K562 (cell line): ENCODE results near the gene DHRS13. TPM values are rescaled to one million over a fixed set of nuclear protein-coding genes. Genes with fewer than 3 reads are reported as not detected.

Source experiments
- CBFA2T3 ChIP-seq: fragments of 450-650 bp; IDR thresholded peaks from 2 replicates; pipeline ENCODE4 v1.6.1; 2017
- FOXK1 ChIP-seq: sonication (generic); formaldehyde crosslinking; IDR thresholded peaks from 2 replicates; pipeline ENCODE4 v1.8.0; 2022; ENCODE audit warnings: missing genetic modification reagents, mild to moderate bottlenecking, borderline replicate concordance
- GATAD2B ChIP-seq: fragments of 450-650 bp; IDR thresholded peaks from 2 replicates; pipeline ENCODE4 v1.6.1; 2017; ENCODE audit warnings: mild to moderate bottlenecking, borderline replicate concordance
- GTF3C2 ChIP-seq: IDR thresholded peaks from 3 replicates; pipeline ENCODE4 v1.6.1; 2011; ENCODE audit warnings: borderline replicate concordance, mild to moderate bottlenecking, moderate library complexity; ENCODE audit not compliant: insufficient read length; ENCODE audit errors: extremely low read depth
- KLF6 ChIP-seq: fragments of 250-450 bp; sonication (Bioruptor Pico); IDR thresholded peaks from 2 replicates; pipeline ENCODE4 v1.4.0; 2020; ENCODE audit warnings: mild to moderate bottlenecking, moderate library complexity, borderline replicate concordance
- MECOM ChIP-seq: fragments of 250-450 bp; sonication (Bioruptor Pico); IDR thresholded peaks from 2 replicates; pipeline ENCODE4 v1.8.0; 2022; ENCODE audit warnings: inconsistent platforms
- MXI1 ChIP-seq: IDR thresholded peaks from 2 replicates; pipeline ENCODE4 v1.6.1; 2011; ENCODE audit warnings: low read depth, mild to moderate bottlenecking, improper control_type of control experiment, low read length
- NFE2 ChIP-seq: IDR thresholded peaks from 2 replicates; pipeline ENCODE4 v1.6.1; 2014; ENCODE audit warnings: antibody characterized with exemption, low read depth
- NFXL1 ChIP-seq: fragments of 450-650 bp; formaldehyde crosslinking; IDR thresholded peaks from 2 replicates; pipeline ENCODE4 v1.4.0; 2021; ENCODE audit warnings: mild to moderate bottlenecking
- NRF1 ChIP-seq, 2 experiments: fragments of 450-650 bp; IDR thresholded peaks in 1 of 2; conservative IDR thresholded peaks in 1 of 2; 2 replicates each; pipeline ENCODE4 v1.6.1; 2014; ENCODE audit warnings: mild to moderate bottlenecking in 2 of 2
- PRMT5 ChIP-seq: sonication (generic); formaldehyde crosslinking; IDR thresholded peaks from 2 replicates; pipeline ENCODE4 v1.5.0; 2020; ENCODE audit warnings: missing genetic modification reagents
- PYGO2 ChIP-seq: fragments of 450-650 bp; IDR thresholded peaks from 2 replicates; pipeline ENCODE4 v1.6.1; 2016; ENCODE audit warnings: mild to moderate bottlenecking, missing genetic modification characterization, moderate library complexity, missing compliant biosample characterization
- RBM39 ChIP-seq: fragments of 200-400 bp; formaldehyde crosslinking; optimal IDR thresholded peaks from 2 replicates; pipeline ENCODE3; 2018; ENCODE audit warnings: low read depth, low read length
- RFX1 ChIP-seq: fragments of 450-650 bp; IDR thresholded peaks from 2 replicates; pipeline ENCODE4 v1.6.1; 2016; ENCODE audit warnings: mild to moderate bottlenecking, moderate library complexity
- SRSF7 ChIP-seq: fragments of 200-400 bp; formaldehyde crosslinking; optimal IDR thresholded peaks from 2 replicates; pipeline ENCODE3; 2017; ENCODE audit warnings: mild to moderate bottlenecking, low read depth, low read length
- TAF15 ChIP-seq: fragments of 200-400 bp; formaldehyde crosslinking; IDR thresholded peaks from 2 replicates; pipeline ENCODE4 v1.6.1; 2017; ENCODE audit warnings: mild to moderate bottlenecking, low read depth, low read length, moderate library complexity
- TFE3 ChIP-seq: fragments of 450-650 bp; formaldehyde crosslinking; IDR thresholded peaks from 2 replicates; pipeline ENCODE4 v1.4.0; 2020; ENCODE audit warnings: mild to moderate bottlenecking, mixed read lengths
- THRA ChIP-seq: fragments of 450-650 bp; IDR thresholded peaks from 2 replicates; pipeline ENCODE4 v1.6.1; 2017; ENCODE audit warnings: mild to moderate bottlenecking, moderate library complexity
- ZEB2 ChIP-seq: fragments of 450-650 bp; IDR thresholded peaks from 2 replicates; pipeline ENCODE4 v1.6.1; 2016
- ZKSCAN8 ChIP-seq: fragments of 200-800 bp; sonication (Bioruptor generic); IDR thresholded peaks from 2 replicates; pipeline ENCODE4 v1.6.1; 2016; ENCODE audit warnings: missing genetic modification characterization, missing compliant biosample characterization
- ZNF639 ChIP-seq, 2 experiments: fragments of 200-800 bp in 1 of 2; sonication (Bioruptor generic) in 1 of 2; sonication (generic) in 1 of 2; formaldehyde crosslinking in 1 of 2; IDR thresholded peaks in 1 of 2; conservative IDR thresholded peaks in 1 of 2; 2 replicates each; pipeline versions ENCODE4 v1.5.0 to v1.6.1; 2016 to 2020; ENCODE audit warnings: missing compliant biosample characterization in 1 of 2, missing genetic modification characterization in 1 of 2, missing genetic modification reagents in 1 of 2
- ZNF717 ChIP-seq: fragments of 250-450 bp; sonication (Bioruptor Pico); IDR thresholded peaks from 2 replicates; pipeline ENCODE4 v1.5.0; 2021
- polyA plus RNA-seq, 8 experiments: library from polyadenylated mRNA; depleted of rRNA in 4 of 8; stranded (reverse) in 5 of 8; unstranded in 3 of 8; fragments of >200 nt; fragmentation: Nextera tagmentation in 2 of 8; fragmentation: Illumina TruSeq in 1 of 8; extraction: Ambion mirVana in 2 of 8; extraction: Trizol in 1 of 8; gene quantifications; 2 replicates each; pipeline versions ENCODE4 v1.2.1 to v1.2.3, GENCODE V29; 2011 to 2014; ENCODE audit warnings: inconsistent platforms in 1 of 8, missing spikeins in 1 of 8
- total RNA-seq, 7 experiments: library from RNA; depleted of rRNA in 6 of 7; stranded (reverse); fragments of >200 nt in 6 of 7; fragmentation: Illumina TruSeq in 2 of 7; extraction: Trizol in 2 of 7; gene quantifications; 2 replicates each; pipeline versions ENCODE4 v1.2.1 to v1.2.3, GENCODE V29; 2011 to 2021; ENCODE audit warnings: low replicate concordance in 1 of 7

DHRS13 gene
- total and polyA plus RNA-seq, 9 of the 15 experiments (the other 6 are each of a cell fraction or from before 2014, with no cell fraction given) = 0.32 to 52.3 (median 34.3) TPM; not detected in 1

- no peak for TF ChIP-seq RBM39
- TF ChIP-seq THRA = no peak
- TF ChIP-seq SRSF7 = no peak
- TF ChIP-seq CBFA2T3 = peak; percentile 60
- no peak for TF ChIP-seq TAF15
- no peak for TF ChIP-seq ZNF639 (CRISPR knock-in tag; conservative IDR thresholded peaks at IDR 0.05 in 1 of 2, IDR thresholded peaks at IDR 0.05 in 1 of 2)
- TF ChIP-seq PRMT5 (CRISPR knock-in tag) = no peak
- TF ChIP-seq PYGO2 (tag) = no peak
- TF ChIP-seq GTF3C2 = no peak
- TF ChIP-seq TFE3 (CRISPR knock-in tag) = no peak
- no peak for TF ChIP-seq NRF1 (conservative IDR thresholded peaks at IDR 0.05 in 1 of 2, IDR thresholded peaks at IDR 0.05 in 1 of 2)
- TF ChIP-seq KLF6 = no peak
- no peak for TF ChIP-seq NFE2
- no peak for TF ChIP-seq ZEB2
- no peak for TF ChIP-seq MXI1
- TF ChIP-seq RFX1 = no peak
- no peak for TF ChIP-seq MECOM
- TF ChIP-seq GATAD2B = no peak
- TF ChIP-seq ZNF717 (CRISPR knock-in tag) = no peak
- no peak for TF ChIP-seq NFXL1 (CRISPR knock-in tag)
- TF ChIP-seq ZKSCAN8 (CRISPR knock-in tag) = no peak
- TF ChIP-seq FOXK1 (CRISPR knock-in tag) = no peak
Observed at GRCh38 chr17:28906706-28907438, 4.0 kb upstream of the DHRS13 start (continued).
